Peyer's patch (tissue), 4 donors: Measurements from ENCODE around the gene GABBR2.
"Not testable (repeated sequence)": the region's sequence is repeated elsewhere in the genome, so short reads cannot be mapped to it uniquely, and the experiment has no call there.

Experiments used
- CTCF ChIP-seq, 6 experiments: fragments of 450-650 bp in 4 of 6; fragments of 200-600 bp in 2 of 6; sonication (generic) in 1 of 6; IDR thresholded peaks; one replicate each; pipeline ENCODE4 v1.5.1; 2017 to 2019; ENCODE audit warnings: antibody characterized with exemption in 6 of 6, mild to moderate bottlenecking in 3 of 6, moderate library complexity in 1 of 6
- POLR2A ChIP-seq, 2 donors: fragments of 450-650 bp; IDR thresholded peaks; one replicate each; pipeline ENCODE4 v1.5.1; 2017; ENCODE audit warnings: antibody characterized with exemption in 2 of 2, mild to moderate bottlenecking in 2 of 2, moderate library complexity in 2 of 2

- TF ChIP-seq CTCF, POLR2A (IDR thresholded peaks at IDR 0.05): not testable (repeated sequence)
These were observed 244.5 kb downstream of the GABBR2 start for GRCh38 chr9:98464156-98464690.
